HL-60 (cell line): Measurements from ENCODE around the gene CLTB.

ENCODE experiments used
- CTCF ChIP-seq: IDR thresholded peaks from one replicate; pipeline ENCODE4 v1.5.1; 2011; ENCODE audit warnings: low read length, control low read depth, inconsistent platforms; ENCODE audit not compliant: insufficient read depth
- GABPA ChIP-seq: IDR thresholded peaks from 2 replicates; pipeline ENCODE4 v1.6.1; 2012; ENCODE audit warnings: low read depth
- REST ChIP-seq: IDR thresholded peaks from 2 replicates; pipeline ENCODE4 v1.6.1; 2012; ENCODE audit warnings: low read depth; ENCODE audit not compliant: insufficient replicate concordance

- TF ChIP-seq CTCF (no peak), GABPA (no peak), REST (no peak)
These were observed 44.5 kb downstream of the CLTB start for GRCh38 chr5:176371621-176372539.
